ENCODE data around the gene EEFSEC. TPM values are rescaled to one million over a fixed set of nuclear protein-coding genes. Genes with fewer than 3 reads are reported as not detected.

The EEFSEC gene
- total RNA-seq, 1 donor from 2014 or later, result 2.6 TPM

GRCh38 chr3:128408693-128409623, 255.7 kb downstream of the EEFSEC start:
- Histone ChIP-seq H3K27ac (ENCODE audit: low read depth, low read length) (no peak overlapping the region), H3K4me1 (ENCODE audit: control insufficient read depth in 3 of 3, insufficient read depth in 3 of 3, low read length in 3 of 3) (peaks cover 15 to 18% (median 16%) of the 10 kb centered on the region in 3 donors), H3K4me3 (ENCODE audit: low read length in 3 of 3) (no peak overlapping the region), H3K9ac (ENCODE audit: low read depth in 1 of 3, low read length in 3 of 3) (peak overlapping the region in 1 of 3 donors; percentile 57), H3K9me3 (ENCODE audit: control insufficient read depth in 3 of 3, low read length in 3 of 3) (no peaks in the 10 kb centered on the region), H3K36me3 (ENCODE audit: control insufficient read depth in 3 of 3, insufficient read depth in 3 of 3, low read length in 3 of 3) (no peaks in the 10 kb centered on the region), H3K27me3 (ENCODE audit: control insufficient read depth in 3 of 3, insufficient read depth in 3 of 3, low read length in 3 of 3) (no peaks in the 10 kb centered on the region)

- Histone ChIP-seq H3K9me3 (ENCODE audit: control insufficient read depth in 3 of 3, low read length in 3 of 3) (no peaks in the 10 kb centered on the region), H3K36me3 (ENCODE audit: control insufficient read depth in 3 of 3, insufficient read depth in 3 of 3, low read length in 3 of 3) (no peaks in the 10 kb centered on the region), H3K4me3 (ENCODE audit: low read length in 3 of 3) (no peak overlapping the region), H3K27me3 (ENCODE audit: control insufficient read depth in 3 of 3, insufficient read depth in 3 of 3, low read length in 3 of 3) (no peaks in the 10 kb centered on the region), H3K9ac (ENCODE audit: low read depth in 1 of 3, low read length in 3 of 3) (peak overlapping the region in 1 of 3 donors; percentile 57), H3K27ac (ENCODE audit: low read depth, low read length) (no peak overlapping the region), H3K4me1 (ENCODE audit: control insufficient read depth in 3 of 3, insufficient read depth in 3 of 3, low read length in 3 of 3) (peaks cover 9 to 13% (median 10%) of the 10 kb centered on the region in 3 donors)
Observed at GRCh38 chr3:128409624-128410581, 256.6 kb downstream of the EEFSEC start.

- H3K4me1 ChIP-seq (ENCODE audit: control insufficient read depth in 3 of 3, insufficient read depth in 3 of 3, low read length in 3 of 3), result peaks cover 9 to 13% (median 10%) of the 10 kb centered on the region in 3 donors
Observed at GRCh38 chr3:128410669-128411573, 257.6 kb downstream of the EEFSEC start.

GRCh38 chr3:128411574-128412064, 258.3 kb downstream of the EEFSEC start:
- H3K27me3 ChIP-seq (ENCODE audit: control insufficient read depth in 3 of 3, insufficient read depth in 3 of 3, low read length in 3 of 3), result no peaks in the 10 kb centered on the region
- H3K4me1 ChIP-seq (ENCODE audit: control insufficient read depth in 3 of 3, insufficient read depth in 3 of 3, low read length in 3 of 3), result peaks cover 9 to 13% (median 10%) of the 10 kb centered on the region in 3 donors
- no peaks in the 10 kb centered on the region for H3K36me3 ChIP-seq (ENCODE audit: control insufficient read depth in 3 of 3, insufficient read depth in 3 of 3, low read length in 3 of 3)
- no peaks in the 10 kb centered on the region for H3K9me3 ChIP-seq (ENCODE audit: control insufficient read depth in 3 of 3, low read length in 3 of 3)
- no peak overlapping the region for H3K27ac ChIP-seq (ENCODE audit: low read depth, low read length)
- H3K4me3 ChIP-seq (ENCODE audit: low read length in 3 of 3), result no peak overlapping the region
- no peak overlapping the region for H3K9ac ChIP-seq (ENCODE audit: low read depth in 1 of 3, low read length in 3 of 3)

More at GRCh38 chr3:128410669-128411573, 257.6 kb downstream of the EEFSEC start:
- Histone ChIP-seq H3K9ac (ENCODE audit: low read depth in 1 of 3, low read length in 3 of 3) (no peak overlapping the region), H3K27me3 (ENCODE audit: control insufficient read depth in 3 of 3, insufficient read depth in 3 of 3, low read length in 3 of 3) (no peaks in the 10 kb centered on the region), H3K36me3 (ENCODE audit: control insufficient read depth in 3 of 3, insufficient read depth in 3 of 3, low read length in 3 of 3) (no peaks in the 10 kb centered on the region), H3K9me3 (ENCODE audit: control insufficient read depth in 3 of 3, low read length in 3 of 3) (no peaks in the 10 kb centered on the region), H3K4me3 (ENCODE audit: low read length in 3 of 3) (no peak overlapping the region), H3K27ac (ENCODE audit: low read depth, low read length) (no peak overlapping the region)

- H3K9ac ChIP-seq (ENCODE audit: low read depth in 1 of 3, low read length in 3 of 3), result no peak overlapping the region
- H3K36me3 ChIP-seq (ENCODE audit: control insufficient read depth in 3 of 3, insufficient read depth in 3 of 3, low read length in 3 of 3), result no peaks in the 10 kb centered on the region
- H3K4me1 ChIP-seq (ENCODE audit: control insufficient read depth in 3 of 3, insufficient read depth in 3 of 3, low read length in 3 of 3), result peaks cover 9 to 13% (median 10%) of the 10 kb centered on the region in 3 donors
- no peak overlapping the region for H3K27ac ChIP-seq (ENCODE audit: low read depth, low read length)
- no peaks in the 10 kb centered on the region for H3K27me3 ChIP-seq (ENCODE audit: control insufficient read depth in 3 of 3, insufficient read depth in 3 of 3, low read length in 3 of 3)
- H3K4me3 ChIP-seq (ENCODE audit: low read length in 3 of 3), result no peak overlapping the region
- H3K9me3 ChIP-seq (ENCODE audit: control insufficient read depth in 3 of 3, low read length in 3 of 3), result no peaks in the 10 kb centered on the region
Observed at GRCh38 chr3:128412180-128413002, 259.1 kb downstream of the EEFSEC start.

- Histone ChIP-seq H3K27me3 (ENCODE audit: control insufficient read depth in 3 of 3, insufficient read depth in 3 of 3, low read length in 3 of 3) (no peaks in the 10 kb centered on the region), H3K9ac (ENCODE audit: low read depth in 1 of 3, low read length in 3 of 3) (no peak overlapping the region), H3K9me3 (ENCODE audit: control insufficient read depth in 3 of 3, low read length in 3 of 3) (no peaks in the 10 kb centered on the region), H3K27ac (ENCODE audit: low read depth, low read length) (no peak overlapping the region), H3K4me1 (ENCODE audit: control insufficient read depth in 3 of 3, insufficient read depth in 3 of 3, low read length in 3 of 3) (peaks cover 9 to 13% (median 10%) of the 10 kb centered on the region in 3 donors), H3K4me3 (ENCODE audit: low read length in 3 of 3) (no peak overlapping the region), H3K36me3 (ENCODE audit: control insufficient read depth in 3 of 3, insufficient read depth in 3 of 3, low read length in 3 of 3) (no peaks in the 10 kb centered on the region)
Observed at GRCh38 chr3:128413003-128413370, 259.7 kb downstream of the EEFSEC start.

- Histone ChIP-seq H3K4me1 (ENCODE audit: control insufficient read depth in 3 of 3, insufficient read depth in 3 of 3, low read length in 3 of 3) (peaks cover 9 to 13% (median 10%) of the 10 kb centered on the region in 3 donors), H3K4me3 (ENCODE audit: low read length in 3 of 3) (no peak overlapping the region)
Observed at GRCh38 chr3:128413413-128414205, 260.3 kb downstream of the EEFSEC start.

GRCh38 chr3:128415200-128415772, 262.0 kb downstream of the EEFSEC start:
- Histone ChIP-seq H3K27ac (ENCODE audit: low read depth, low read length) (no peak overlapping the region), H3K36me3 (ENCODE audit: control insufficient read depth in 3 of 3, insufficient read depth in 3 of 3, low read length in 3 of 3) (no peaks in the 10 kb centered on the region), H3K27me3 (ENCODE audit: control insufficient read depth in 3 of 3, insufficient read depth in 3 of 3, low read length in 3 of 3) (no peaks in the 10 kb centered on the region), H3K4me1 (ENCODE audit: control insufficient read depth in 3 of 3, insufficient read depth in 3 of 3, low read length in 3 of 3) (no peaks in the 10 kb centered on the region), H3K9ac (ENCODE audit: low read depth in 1 of 3, low read length in 3 of 3) (no peak overlapping the region), H3K9me3 (ENCODE audit: control insufficient read depth in 3 of 3, low read length in 3 of 3) (no peaks in the 10 kb centered on the region), H3K4me3 (ENCODE audit: low read length in 3 of 3) (no peak overlapping the region)

More at GRCh38 chr3:128413413-128414205, 260.3 kb downstream of the EEFSEC start:
- Histone ChIP-seq H3K27ac (ENCODE audit: low read depth, low read length) (no peak overlapping the region), H3K9me3 (ENCODE audit: control insufficient read depth in 3 of 3, low read length in 3 of 3) (no peaks in the 10 kb centered on the region), H3K36me3 (ENCODE audit: control insufficient read depth in 3 of 3, insufficient read depth in 3 of 3, low read length in 3 of 3) (no peaks in the 10 kb centered on the region), H3K9ac (ENCODE audit: low read depth in 1 of 3, low read length in 3 of 3) (no peak overlapping the region), H3K27me3 (ENCODE audit: control insufficient read depth in 3 of 3, insufficient read depth in 3 of 3, low read length in 3 of 3) (no peaks in the 10 kb centered on the region)

All from skeletal muscle tissue (tissue), 4 donors.